ENCODE data around the gene G6PC2. TPM values are rescaled to one million over a fixed set of nuclear protein-coding genes. Genes with fewer than 3 reads are reported as not detected.
"Not testable (repeated sequence)": the region's sequence is repeated elsewhere in the genome, so short reads cannot be mapped to it uniquely, and the experiment has no call there.

G6PC2 gene
- total RNA-seq, 1 donor from 2014 or later: not detected

GRCh38 chr2:168855601-168856000, 45.5 kb upstream of the G6PC2 start:
- no peak for TF ChIP-seq CTCF (IDR thresholded peaks at IDR 0.05)
- H3K4me3 Mint-ChIP-seq (ENCODE audit: unreplicated experiment): no peak overlapping the region
- H3K36me3 Mint-ChIP-seq (ENCODE audit: unreplicated experiment): no peaks in the 10 kb centered on the region
- H3K27ac Mint-ChIP-seq (ENCODE audit: unreplicated experiment): no peak overlapping the region
- DNase-seq (ENCODE audit: extremely low spot score, unreplicated experiment): no peak
- no peaks in the 10 kb centered on the region for H3K27me3 Mint-ChIP-seq (ENCODE audit: unreplicated experiment)
- H3K9me3 Mint-ChIP-seq (ENCODE audit: unreplicated experiment): no peaks in the 10 kb centered on the region
- no peaks in the 10 kb centered on the region for H3K4me1 Mint-ChIP-seq (ENCODE audit: unreplicated experiment)

GRCh38 chr2:168858146-168858545, 42.9 kb upstream of the G6PC2 start:
- Mint-ChIP-seq H3K36me3 (ENCODE audit: unreplicated experiment) (no peaks in the 10 kb centered on the region), H3K27ac (ENCODE audit: unreplicated experiment) (no peak overlapping the region), H3K4me3 (ENCODE audit: unreplicated experiment) (no peak overlapping the region), H3K27me3 (ENCODE audit: unreplicated experiment) (no peaks in the 10 kb centered on the region), H3K9me3 (ENCODE audit: unreplicated experiment) (no peaks in the 10 kb centered on the region), H3K4me1 (ENCODE audit: unreplicated experiment) (no peaks in the 10 kb centered on the region)
- no peak for DNase-seq (ENCODE audit: extremely low spot score, unreplicated experiment)
- TF ChIP-seq CTCF (IDR thresholded peaks at IDR 0.05): no peak

- not testable (repeated sequence) for H3K4me1 Mint-ChIP-seq (ENCODE audit: unreplicated experiment); H3K9me3 Mint-ChIP-seq (ENCODE audit: unreplicated experiment); H3K27ac Mint-ChIP-seq (ENCODE audit: unreplicated experiment); H3K4me3 Mint-ChIP-seq (ENCODE audit: unreplicated experiment); H3K36me3 Mint-ChIP-seq (ENCODE audit: unreplicated experiment); H3K27me3 Mint-ChIP-seq (ENCODE audit: unreplicated experiment); DNase-seq (ENCODE audit: extremely low spot score, unreplicated experiment)
Measured at GRCh38 chr2:168867164-168867563, 33.9 kb upstream of the G6PC2 start.

- not testable (repeated sequence) for H3K4me1 Mint-ChIP-seq (ENCODE audit: unreplicated experiment); H3K27me3 Mint-ChIP-seq (ENCODE audit: unreplicated experiment); H3K36me3 Mint-ChIP-seq (ENCODE audit: unreplicated experiment); H3K27ac Mint-ChIP-seq (ENCODE audit: unreplicated experiment); H3K4me3 Mint-ChIP-seq (ENCODE audit: unreplicated experiment); DNase-seq (ENCODE audit: extremely low spot score, unreplicated experiment); H3K9me3 Mint-ChIP-seq (ENCODE audit: unreplicated experiment)
Measured at GRCh38 chr2:168870369-168870768, 30.7 kb upstream of the G6PC2 start.

GRCh38 chr2:168870824-168871223, 30.3 kb upstream of the G6PC2 start:
- H3K27me3 Mint-ChIP-seq (ENCODE audit: unreplicated experiment); H3K27ac Mint-ChIP-seq (ENCODE audit: unreplicated experiment); H3K36me3 Mint-ChIP-seq (ENCODE audit: unreplicated experiment); H3K4me1 Mint-ChIP-seq (ENCODE audit: unreplicated experiment); H3K9me3 Mint-ChIP-seq (ENCODE audit: unreplicated experiment); DNase-seq (ENCODE audit: extremely low spot score, unreplicated experiment); H3K4me3 Mint-ChIP-seq (ENCODE audit: unreplicated experiment): not testable (repeated sequence)

- TF ChIP-seq CTCF (IDR thresholded peaks at IDR 0.05): no peak
- DNase-seq (ENCODE audit: extremely low spot score, unreplicated experiment): no peak
- Mint-ChIP-seq H3K9me3 (ENCODE audit: unreplicated experiment) (no peaks in the 10 kb centered on the region), H3K36me3 (ENCODE audit: unreplicated experiment) (peaks cover 3% of the 10 kb centered on the region), H3K27ac (ENCODE audit: unreplicated experiment) (no peak overlapping the region), H3K4me1 (ENCODE audit: unreplicated experiment) (peaks cover 14% of the 10 kb centered on the region), H3K4me3 (ENCODE audit: unreplicated experiment) (no peak overlapping the region), H3K27me3 (ENCODE audit: unreplicated experiment) (no peaks in the 10 kb centered on the region)
Measured at GRCh38 chr2:168874368-168875054, 26.6 kb upstream of the G6PC2 start.

GRCh38 chr2:168882163-168882562, 18.9 kb upstream of the G6PC2 start:
- not testable (repeated sequence) for H3K4me1 Mint-ChIP-seq (ENCODE audit: unreplicated experiment); H3K9me3 Mint-ChIP-seq (ENCODE audit: unreplicated experiment); H3K27ac Mint-ChIP-seq (ENCODE audit: unreplicated experiment); DNase-seq (ENCODE audit: extremely low spot score, unreplicated experiment); H3K4me3 Mint-ChIP-seq (ENCODE audit: unreplicated experiment); H3K27me3 Mint-ChIP-seq (ENCODE audit: unreplicated experiment); H3K36me3 Mint-ChIP-seq (ENCODE audit: unreplicated experiment)
